WTC11 (cell line): ENCODE data around the gene GUCY2D. TPM values are rescaled to one million over a fixed set of nuclear protein-coding genes. Genes with fewer than 3 reads are reported as not detected.

Source experiments
- ATAC-seq: fragments of 200-7000 bp; cut with Tn5 transposase; 2 replicates; pipeline ENCODE4 v1.10.0; 2021; ENCODE audit warnings: mild to moderate bottlenecking, moderate library complexity
- CTCF ChIA-PET: fragments of 300-600 bp; sonication (Branson Sonifier 250); formaldehyde crosslinking; loops from one replicate; lab custom pipeline; 2021; ENCODE audit warnings: antibody characterized with exemption; lab: Charles Lee
- POLR2A ChIA-PET: fragments of 350-600 bp; sonication (Branson Sonifier 250); formaldehyde crosslinking; loops from one replicate; lab custom pipeline; 2021; ENCODE audit warnings: antibody characterized with exemption; lab: Charles Lee
- DNase-seq: peaks from one replicate; pipeline ENCODE4 v3.0.0; 2021; ENCODE audit warnings: low spot score
- H3K27ac Mint-ChIP-seq: 2 replicates; pipeline ENCODE4 v1.8.0; 2021; ENCODE audit warnings: mixed read lengths
- H3K27me3 Mint-ChIP-seq: 2 replicates; pipeline ENCODE4 v1.8.0; 2021; ENCODE audit warnings: low read depth, mild to moderate bottlenecking, moderate library complexity, mixed read lengths
- H3K36me3 Mint-ChIP-seq: 2 replicates; pipeline ENCODE4 v1.8.0; 2021; ENCODE audit warnings: mixed read lengths
- H3K4me1 Mint-ChIP-seq: 2 replicates; pipeline ENCODE4 v1.8.0; 2022; ENCODE audit warnings: mixed read lengths
- H3K4me3 Mint-ChIP-seq: 2 replicates; pipeline ENCODE4 v1.8.0; 2021; ENCODE audit warnings: mild to moderate bottlenecking, moderate library complexity, mixed read lengths
- H3K9me3 Mint-ChIP-seq: 2 replicates; pipeline ENCODE4 v1.8.0; 2021; ENCODE audit warnings: mixed read lengths
- AR ChIP-seq: fragments of 250-450 bp; sonication (Bioruptor Pico); IDR thresholded peaks from 2 replicates; pipeline ENCODE4 v1.9.0; 2021; ENCODE audit warnings: mild to moderate bottlenecking
- ATF6 ChIP-seq: sonication (generic); formaldehyde crosslinking; IDR thresholded peaks from 2 replicates; pipeline ENCODE4 v1.8.1; 2023; ENCODE audit warnings: mild to moderate bottlenecking, missing genetic modification reagents
- CTCF ChIP-seq: fragments of 200-600 bp; IDR thresholded peaks from 2 replicates; pipeline ENCODE4 v1.8.0; 2022; ENCODE audit warnings: antibody characterized with exemption
- EMX1 ChIP-seq: fragments of 250-450 bp; sonication (Bioruptor Pico); IDR thresholded peaks from 2 replicates; pipeline ENCODE4 v1.8.0; 2021; ENCODE audit warnings: mild to moderate bottlenecking
- ETV6 ChIP-seq: sonication (generic); formaldehyde crosslinking; IDR thresholded peaks from 2 replicates; pipeline ENCODE4 v1.8.1; 2022; ENCODE audit warnings: mild to moderate bottlenecking, missing genetic modification reagents
- FOXJ3 ChIP-seq: sonication (generic); formaldehyde crosslinking; IDR thresholded peaks from 2 replicates; pipeline ENCODE4 v1.9.0; 2021; ENCODE audit warnings: missing genetic modification reagents, mild to moderate bottlenecking, borderline replicate concordance
- GABPB1 ChIP-seq: sonication (generic); formaldehyde crosslinking; IDR thresholded peaks from 2 replicates; pipeline ENCODE4 v1.8.1; 2023; ENCODE audit warnings: mild to moderate bottlenecking, missing genetic modification reagents
- MLX ChIP-seq: sonication (generic); formaldehyde crosslinking; IDR thresholded peaks from 2 replicates; pipeline ENCODE4 v1.8.1; 2023; ENCODE audit warnings: mild to moderate bottlenecking, missing genetic modification reagents, moderate library complexity
- NFATC4 ChIP-seq: fragments of 250-450 bp; sonication (Bioruptor Pico); IDR thresholded peaks from 2 replicates; pipeline ENCODE4 v1.9.0; 2021; ENCODE audit warnings: mild to moderate bottlenecking
- NR1H2 ChIP-seq: sonication (generic); formaldehyde crosslinking; IDR thresholded peaks from 2 replicates; pipeline ENCODE4 v1.9.0; 2021; ENCODE audit warnings: mild to moderate bottlenecking, moderate library complexity, missing genetic modification reagents
- OVOL2 ChIP-seq: fragments of 250-450 bp; sonication (Bioruptor Pico); IDR thresholded peaks from 2 replicates; pipeline ENCODE4 v1.9.0; 2021; ENCODE audit warnings: mild to moderate bottlenecking, borderline replicate concordance
- PRRX2 ChIP-seq: fragments of 250-450 bp; sonication (Bioruptor Pico); IDR thresholded peaks from 2 replicates; pipeline ENCODE4 v1.8.0; 2021; ENCODE audit warnings: mild to moderate bottlenecking
- SMAD4 ChIP-seq: sonication (generic); formaldehyde crosslinking; IDR thresholded peaks from 2 replicates; pipeline ENCODE4 v1.8.0; 2022; ENCODE audit warnings: mild to moderate bottlenecking, missing genetic modification reagents
- SP1 ChIP-seq: sonication (generic); formaldehyde crosslinking; conservative IDR thresholded peaks from 2 replicates; pipeline ENCODE4 v1.8.1; 2022; ENCODE audit warnings: missing genetic modification reagents
- TP53 ChIP-seq: sonication (generic); formaldehyde crosslinking; IDR thresholded peaks from 2 replicates; pipeline ENCODE4 v1.8.1; 2023; ENCODE audit warnings: mild to moderate bottlenecking, missing genetic modification reagents
- ZMAT4 ChIP-seq: fragments of 250-450 bp; sonication (Bioruptor Pico); IDR thresholded peaks from 2 replicates; pipeline ENCODE4 v1.9.0; 2021; ENCODE audit warnings: mild to moderate bottlenecking
- ZNF138 ChIP-seq: sonication (generic); formaldehyde crosslinking; conservative IDR thresholded peaks from 2 replicates; pipeline ENCODE4 v1.8.1; 2022; ENCODE audit warnings: mild to moderate bottlenecking, moderate library complexity, missing genetic modification reagents
- ZNF219 ChIP-seq: sonication (generic); formaldehyde crosslinking; IDR thresholded peaks from 2 replicates; pipeline ENCODE4 v1.8.0; 2023; ENCODE audit warnings: missing genetic modification reagents, mild to moderate bottlenecking, borderline replicate concordance
- ZNF281 ChIP-seq: sonication (generic); formaldehyde crosslinking; IDR thresholded peaks from 2 replicates; pipeline ENCODE4 v1.8.0; 2023; ENCODE audit warnings: mild to moderate bottlenecking, missing genetic modification reagents
- ZNF423 ChIP-seq: fragments of 250-450 bp; sonication (Bioruptor Pico); IDR thresholded peaks from 2 replicates; pipeline ENCODE4 v2.1.2; 2022; ENCODE audit warnings: mild to moderate bottlenecking, moderate library complexity
- ZNF671 ChIP-seq: fragments of 250-450 bp; sonication (Bioruptor Pico); IDR thresholded peaks from 2 replicates; pipeline ENCODE4 v1.8.0; 2021; ENCODE audit warnings: mild to moderate bottlenecking
- ZSCAN18 ChIP-seq: fragments of 250-450 bp; sonication (Bioruptor Pico); IDR thresholded peaks from 2 replicates; pipeline ENCODE4 v2.1.2; 2022; ENCODE audit warnings: mild to moderate bottlenecking, moderate library complexity
- total RNA-seq: library from RNA; stranded (reverse); gene quantifications from 3 replicates; pipeline ENCODE4 v1.2.3, GENCODE V29; 2021
- TF ChIP-seq, protein P1 (sequence below): sonication (generic); formaldehyde crosslinking; conservative IDR thresholded peaks from 2 replicates; pipeline ENCODE4 v1.8.1; 2022; ENCODE audit warnings: mild to moderate bottlenecking, missing genetic modification reagents
- TF ChIP-seq, protein P2 (sequence below): sonication (generic); formaldehyde crosslinking; IDR thresholded peaks from 2 replicates; pipeline ENCODE4 v1.8.1; 2023; ENCODE audit warnings: mild to moderate bottlenecking, moderate library complexity, missing genetic modification reagents

Gene GUCY2D
- total RNA-seq, 1 experiment from 2014 or later, result 0.87 TPM

- TF ChIP-seq CTCF (no peak), SP1 (CRISPR knock-in tag) (no peak), NR1H2 (CRISPR knock-in tag) (no peak), ZNF671 (CRISPR knock-in tag) (no peak), ZMAT4 (CRISPR knock-in tag) (no peak), ZNF138 (CRISPR knock-in tag) (no peak), FOXJ3 (no peak), EMX1 (no peak)
Measured at GRCh38 chr17:8007836-8008235, 5.4 kb downstream of the GUCY2D start (continued).

- CTCF ChIA-PET, result interaction anchor here (0.7 to 2.5 kb wide), 4 partner anchors 22 to 100 kb away, joined by 3 to 15 read pairs (median 4); no protein-coding TSS in a partner anchor
- no peak overlapping the region for H3K27ac Mint-ChIP-seq
- peaks cover 11% of the 10 kb centered on the region for H3K4me1 Mint-ChIP-seq
- H3K36me3 Mint-ChIP-seq, result no peaks in the 10 kb centered on the region
- H3K27me3 Mint-ChIP-seq, result peaks cover 27% of the 10 kb centered on the region
- no peak for DNase-seq
- no peak overlapping the region for H3K4me3 Mint-ChIP-seq
- H3K9me3 Mint-ChIP-seq, result no peaks in the 10 kb centered on the region
- POLR2A ChIA-PET, result no interaction called here
- no peak for ATAC-seq
- TF ChIP-seq MLX (CRISPR knock-in tag) (no peak), ATF6 (CRISPR knock-in tag) (no peak), GABPB1 (CRISPR knock-in tag) (no peak), SMAD4 (no peak), PRRX2 (no peak), ZNF281 (CRISPR knock-in tag) (no peak), ZNF219 (CRISPR knock-in tag) (no peak), NFATC4 (no peak), OVOL2 (no peak), TP53 (CRISPR knock-in tag) (no peak), FOXJ3 (no peak), NR1H2 (CRISPR knock-in tag) (no peak), ETV6 (CRISPR knock-in tag) (no peak), ZSCAN18 (CRISPR knock-in tag) (no peak), AR (CRISPR knock-in tag) (no peak), ZNF423 (CRISPR knock-in tag) (no peak)
- TF ChIP-seq, protein P1, sequence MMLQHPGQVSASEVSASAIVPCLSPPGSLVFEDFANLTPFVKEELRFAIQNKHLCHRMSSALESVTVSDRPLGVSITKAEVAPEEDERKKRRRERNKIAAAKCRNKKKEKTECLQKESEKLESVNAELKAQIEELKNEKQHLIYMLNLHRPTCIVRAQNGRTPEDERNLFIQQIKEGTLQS, result no peak
- TF ChIP-seq, protein P2, sequence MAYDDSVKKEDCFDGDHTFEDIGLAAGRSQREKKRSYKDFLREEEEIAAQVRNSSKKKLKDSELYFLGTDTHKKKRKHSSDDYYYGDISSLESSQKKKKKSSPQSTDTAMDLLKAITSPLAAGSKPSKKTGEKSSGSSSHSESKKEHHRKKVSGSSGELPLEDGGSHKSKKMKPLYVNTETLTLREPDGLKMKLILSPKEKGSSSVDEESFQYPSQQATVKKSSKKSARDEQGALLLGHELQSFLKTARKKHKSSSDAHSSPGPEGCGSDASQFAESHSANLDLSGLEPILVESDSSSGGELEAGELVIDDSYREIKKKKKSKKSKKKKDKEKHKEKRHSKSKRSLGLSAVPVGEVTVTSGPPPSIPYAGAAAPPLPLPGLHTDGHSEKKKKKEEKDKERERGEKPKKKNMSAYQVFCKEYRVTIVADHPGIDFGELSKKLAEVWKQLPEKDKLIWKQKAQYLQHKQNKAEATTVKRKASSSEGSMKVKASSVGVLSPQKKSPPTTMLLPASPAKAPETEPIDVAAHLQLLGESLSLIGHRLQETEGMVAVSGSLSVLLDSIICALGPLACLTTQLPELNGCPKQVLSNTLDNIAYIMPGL (CRISPR knock-in tag), result no peak
Measured at GRCh38 chr17:8012045-8012580, 9.7 kb downstream of the GUCY2D start.
